Activated effector memory CD4-positive, alpha-beta T cell treated with anti-CD3 and anti-CD28 coated beads, Interleukin-2, amount 50 U/mL, for 16 hours (primary cell): ENCODE measurements around the gene GARIN3.
"Not testable (repeated sequence)": the region's sequence is repeated elsewhere in the genome, so short reads cannot be mapped to it uniquely, and the experiment has no call there.

Experiments used
- DNase-seq: peaks from one replicate; pipeline ENCODE4 v3.0.0-alpha.2; 2020

GARIN3 gene

DNA sequence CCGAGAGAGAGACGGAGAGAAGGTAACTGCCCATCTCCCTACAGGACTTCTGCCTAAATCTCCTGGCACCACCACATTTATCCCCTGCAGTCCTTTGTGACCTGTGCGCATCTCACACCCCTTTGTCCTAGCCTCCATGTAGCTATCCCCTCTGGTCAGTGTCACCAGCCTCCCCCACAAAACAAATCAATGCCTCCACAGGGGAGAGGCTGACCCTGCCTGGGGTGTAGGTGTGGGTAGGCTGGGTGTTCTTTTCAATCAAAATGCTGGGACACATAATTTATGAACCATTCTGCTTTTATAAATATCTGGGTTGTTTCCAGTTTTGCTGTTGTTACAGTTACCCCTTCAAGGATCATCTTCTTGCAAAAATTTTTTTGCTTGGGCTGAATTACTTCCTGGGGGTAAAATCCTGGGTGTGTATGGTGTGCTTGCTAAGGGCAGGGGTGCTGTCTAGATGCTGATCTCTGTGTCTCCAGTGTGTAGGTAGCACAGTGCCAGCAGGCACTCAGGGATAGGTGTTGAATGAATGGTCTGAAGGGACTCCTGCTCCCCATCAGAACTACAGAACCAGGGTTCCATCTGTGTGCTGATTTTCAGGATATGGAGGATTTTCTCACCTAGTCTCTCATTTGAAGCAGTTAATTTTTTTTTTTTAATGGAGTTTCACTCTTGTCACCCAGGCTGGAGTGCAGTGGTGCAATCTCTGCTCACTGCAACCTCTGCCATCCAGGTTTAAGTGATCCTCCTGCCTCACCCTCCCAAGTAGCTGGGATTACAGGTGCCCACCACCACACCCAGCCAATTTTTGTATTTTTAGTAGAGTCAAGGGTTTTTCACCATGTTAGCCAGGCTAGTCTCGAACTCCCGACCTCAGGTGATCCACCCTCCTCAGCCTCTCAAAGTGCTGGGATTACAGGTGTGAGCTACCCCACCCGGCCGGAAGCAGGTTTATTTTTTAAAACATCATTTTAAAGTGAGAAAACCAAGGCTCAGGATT lies at the start of gene GARIN3:
Gene GARIN3 (minus strand): TSS at position 51 of the 1,000 bp plus-strand sequence. CDS start 96 bp downstream, outside the sequence.
- DNase-seq, result peak; percentile 61

DNA sequence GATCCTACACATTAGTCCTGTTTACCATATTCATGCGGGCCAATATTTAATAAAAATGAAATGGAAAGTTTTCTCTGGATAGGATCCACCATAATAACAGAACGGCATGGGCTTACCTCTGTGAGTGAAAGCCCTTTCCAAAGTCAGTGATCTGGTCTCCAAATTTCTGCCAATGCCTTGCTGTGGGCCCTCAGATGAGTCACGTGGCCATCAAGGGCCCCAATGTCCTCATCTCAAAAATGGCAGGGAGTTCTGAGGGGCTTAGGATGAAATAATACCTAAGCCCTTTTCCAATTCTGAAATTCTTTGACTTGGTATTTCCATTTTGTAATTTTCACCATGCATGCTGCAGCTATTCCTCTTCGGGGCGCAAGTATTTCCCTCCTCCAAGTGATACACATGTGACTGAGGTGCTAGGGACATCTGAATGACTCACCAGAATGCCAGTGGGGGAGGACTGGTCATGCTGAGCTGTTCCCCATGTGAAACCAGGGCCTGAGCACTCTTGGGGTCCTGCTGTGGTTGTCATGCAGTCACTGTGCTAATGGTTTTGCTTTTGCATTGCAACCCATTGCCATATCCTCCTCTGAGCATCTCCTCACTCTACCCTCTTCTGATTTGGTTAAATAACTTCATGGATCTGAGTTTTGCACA lies 49.6 kb upstream of the GARIN3 start:
- no peak for DNase-seq

DNA sequence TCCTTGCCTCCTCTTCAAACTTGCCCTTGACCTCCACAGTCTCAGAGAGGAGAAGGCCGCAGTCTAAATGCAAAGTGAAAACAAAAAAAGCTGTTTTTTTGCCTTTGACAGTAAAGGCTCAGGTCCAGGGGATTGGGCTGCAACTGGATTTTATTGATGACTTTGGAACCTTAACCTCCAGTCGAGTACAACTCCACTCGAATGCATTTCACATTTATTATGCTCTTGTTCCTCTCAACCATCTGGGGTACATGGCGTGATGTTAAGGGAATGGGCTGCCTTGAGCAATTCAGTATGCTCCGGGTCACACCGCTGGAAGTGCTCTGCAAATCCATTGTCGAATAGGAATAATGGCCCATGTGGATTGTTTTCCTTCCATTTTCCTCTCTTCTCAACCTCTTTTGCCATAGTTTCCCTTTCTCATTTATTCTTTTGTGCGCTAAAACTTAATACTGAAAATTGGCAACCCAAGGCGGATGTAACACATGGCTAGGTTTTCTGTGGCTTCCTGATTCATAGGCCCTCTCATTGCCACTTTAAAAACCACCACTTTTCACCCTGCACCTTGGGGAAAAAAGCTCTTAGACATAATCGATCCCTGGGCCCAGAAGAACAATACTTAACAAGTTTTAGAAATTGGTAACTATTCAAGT lies 48.9 kb upstream of the GARIN3 start:
- DNase-seq, result no peak

DNA sequence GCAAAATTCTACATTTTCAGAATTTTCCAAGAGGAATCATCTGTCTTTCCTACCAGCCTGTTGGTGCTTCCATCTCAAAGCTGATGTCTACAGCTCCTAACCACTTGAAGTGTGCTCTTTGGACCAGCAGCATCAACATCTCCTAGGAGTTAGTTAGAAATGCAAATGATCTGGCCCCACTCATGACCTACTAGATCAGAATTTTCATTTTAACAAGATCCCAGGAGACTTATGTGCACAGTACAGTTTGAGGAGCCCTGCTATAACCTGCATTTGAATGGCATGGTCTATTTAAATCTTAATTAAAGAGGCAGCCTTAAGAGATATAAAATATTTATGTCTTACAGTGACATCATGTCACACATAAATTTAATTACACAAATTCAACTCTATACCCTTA lies 48.4 kb upstream of the GARIN3 start:
- no peak for DNase-seq

DNA sequence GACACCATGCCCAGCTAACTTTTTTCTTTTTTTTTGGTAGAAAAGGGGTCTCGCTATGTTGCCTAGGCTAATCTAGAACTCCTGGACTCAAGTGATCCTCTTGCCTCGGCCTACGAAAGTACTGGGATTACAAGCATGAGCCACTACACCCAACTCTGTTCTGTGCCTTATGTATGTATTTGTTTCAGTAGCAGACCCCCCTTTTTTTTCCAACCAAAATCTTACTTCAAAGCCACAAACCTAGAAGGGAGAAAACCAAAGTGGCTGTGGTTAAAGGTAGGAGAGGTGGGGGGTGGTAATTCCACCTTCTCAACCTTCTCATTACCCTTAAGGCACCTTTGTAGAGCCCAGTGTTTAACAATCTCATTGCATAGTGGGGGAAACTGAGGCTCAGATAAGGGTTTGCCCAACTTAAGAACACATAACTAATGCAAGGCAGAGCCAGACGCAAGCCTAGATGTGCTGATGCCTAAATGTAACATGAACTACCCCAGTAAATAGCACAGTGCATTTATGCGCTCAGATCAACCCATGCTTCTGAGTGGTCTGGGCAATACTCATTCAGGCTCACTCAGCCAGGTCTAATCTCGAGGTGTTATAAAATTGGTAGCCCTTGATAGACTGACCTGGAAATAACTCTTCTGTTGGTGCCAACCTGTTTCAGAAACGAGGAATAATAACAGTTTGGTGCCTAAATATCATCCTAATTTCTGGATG lies 47.6 kb upstream of the GARIN3 start:
- no peak for DNase-seq

DNA sequence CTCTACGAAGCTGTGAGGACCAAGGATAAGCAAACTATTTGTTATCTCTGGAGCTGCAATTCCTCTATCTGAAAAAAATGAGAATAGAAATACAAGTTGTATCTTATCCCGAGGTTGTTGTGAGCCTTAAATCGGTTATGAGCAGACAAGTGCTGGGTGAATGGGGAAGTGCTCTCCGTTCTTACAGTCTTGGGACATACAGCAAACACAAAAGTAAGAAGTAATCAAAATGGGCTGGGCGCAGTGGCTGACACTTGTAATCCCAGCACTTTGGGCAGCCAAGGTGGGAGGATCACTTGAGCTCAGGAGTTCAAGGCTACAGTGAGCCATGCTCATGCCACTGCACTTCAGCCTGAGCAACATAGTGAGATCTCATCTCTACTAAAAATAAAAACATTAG lies 46.2 kb upstream of the GARIN3 start:
- DNase-seq, result no peak

DNA sequence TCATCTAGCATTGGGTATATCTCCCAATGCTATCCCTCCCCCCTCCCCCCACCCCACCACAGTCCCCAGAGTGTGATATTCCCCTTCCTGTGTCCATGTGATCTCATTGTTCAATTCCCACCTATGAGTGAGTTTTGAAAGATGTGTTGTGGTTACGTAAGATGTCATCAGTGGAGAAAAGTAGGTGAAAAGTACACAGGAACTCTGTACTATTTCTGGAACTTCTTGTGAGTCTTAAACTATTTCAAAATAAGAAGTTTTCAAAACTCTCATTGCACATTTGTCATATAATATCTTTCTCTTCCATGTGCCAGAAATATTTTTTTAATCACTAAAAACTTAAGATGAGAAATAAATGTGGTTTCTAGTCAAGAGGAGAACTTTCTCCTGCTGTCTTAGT lies 44.6 kb upstream of the GARIN3 start:
- DNase-seq, result not testable (repeated sequence)

DNA sequence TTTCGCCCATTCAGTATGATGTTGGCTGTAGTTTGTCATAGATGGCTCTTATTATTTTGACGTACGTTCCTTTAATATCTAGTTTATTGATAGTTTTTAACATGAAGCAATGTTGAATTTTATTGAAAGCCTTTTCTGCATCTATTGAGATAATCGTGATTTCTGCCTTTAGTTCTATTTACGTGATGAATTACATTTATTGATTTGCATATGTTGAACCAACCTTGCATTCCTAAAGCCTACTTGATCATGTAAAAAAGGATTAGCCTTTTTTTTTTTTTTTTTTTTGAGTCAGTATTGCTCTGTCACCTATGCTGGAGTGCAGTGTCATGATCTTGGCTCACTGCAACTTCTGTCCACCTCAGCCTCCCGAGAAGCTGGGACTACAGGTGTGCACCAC lies 39.6 kb upstream of the GARIN3 start:
- DNase-seq, result no peak

DNA sequence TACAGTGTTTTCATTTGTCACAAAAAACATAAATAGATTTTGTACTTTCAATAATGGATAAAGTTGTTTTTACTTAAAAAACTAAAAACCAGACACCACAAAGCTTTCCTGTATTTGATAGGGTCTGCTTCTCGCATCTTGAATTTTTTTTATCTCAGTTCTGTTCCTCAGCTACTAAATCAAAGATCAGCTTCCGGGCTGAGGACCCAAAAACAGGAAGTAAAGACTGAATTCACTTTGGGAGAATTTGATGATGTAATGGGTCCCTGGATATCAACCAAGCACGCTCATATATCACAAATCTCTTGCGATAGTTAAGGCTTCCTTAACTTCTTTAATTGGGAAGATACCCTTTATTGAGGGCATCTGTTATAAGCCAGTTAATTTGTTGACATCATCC lies 38.7 kb upstream of the GARIN3 start:
- no peak for DNase-seq

DNA sequence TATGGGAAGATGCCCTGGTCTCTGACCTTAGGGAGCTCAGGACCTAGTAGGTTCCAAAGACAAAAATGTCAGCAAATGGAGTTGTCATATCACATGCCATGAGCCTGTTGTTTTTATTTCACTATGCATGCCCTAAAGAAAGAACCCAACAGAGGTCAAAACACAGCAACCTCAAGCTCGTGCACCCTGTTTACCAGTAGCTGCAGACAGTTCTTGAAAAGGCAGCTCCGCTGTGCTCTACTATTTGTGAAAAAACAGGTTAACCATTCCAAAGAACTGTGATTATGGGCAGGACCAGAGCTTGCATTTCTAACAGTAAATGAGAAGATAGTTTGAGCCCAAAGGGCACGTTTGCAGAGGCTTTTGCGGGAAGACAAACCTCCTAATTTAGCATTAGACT lies 37.4 kb upstream of the GARIN3 start:
- no peak for DNase-seq

DNA sequence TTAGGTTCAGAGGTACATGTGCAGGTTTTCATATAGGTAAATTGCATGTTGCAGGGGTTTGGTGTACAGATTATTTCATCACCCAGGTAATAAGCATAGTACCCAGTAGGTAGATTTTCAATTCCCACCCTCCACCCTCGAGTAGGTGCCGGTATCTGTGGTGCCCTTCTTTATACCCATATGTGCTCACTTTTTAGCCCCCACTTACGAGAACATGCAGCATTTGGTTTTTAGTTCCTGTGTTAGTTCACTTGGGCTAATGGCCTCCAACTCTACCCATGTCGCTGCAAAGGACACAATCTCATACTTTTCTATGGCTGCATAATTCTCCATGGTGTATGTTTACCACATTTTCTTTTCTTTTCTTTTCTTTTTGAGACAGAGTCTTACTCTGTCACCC lies 35.8 kb upstream of the GARIN3 start:
- DNase-seq, result no peak

DNA sequence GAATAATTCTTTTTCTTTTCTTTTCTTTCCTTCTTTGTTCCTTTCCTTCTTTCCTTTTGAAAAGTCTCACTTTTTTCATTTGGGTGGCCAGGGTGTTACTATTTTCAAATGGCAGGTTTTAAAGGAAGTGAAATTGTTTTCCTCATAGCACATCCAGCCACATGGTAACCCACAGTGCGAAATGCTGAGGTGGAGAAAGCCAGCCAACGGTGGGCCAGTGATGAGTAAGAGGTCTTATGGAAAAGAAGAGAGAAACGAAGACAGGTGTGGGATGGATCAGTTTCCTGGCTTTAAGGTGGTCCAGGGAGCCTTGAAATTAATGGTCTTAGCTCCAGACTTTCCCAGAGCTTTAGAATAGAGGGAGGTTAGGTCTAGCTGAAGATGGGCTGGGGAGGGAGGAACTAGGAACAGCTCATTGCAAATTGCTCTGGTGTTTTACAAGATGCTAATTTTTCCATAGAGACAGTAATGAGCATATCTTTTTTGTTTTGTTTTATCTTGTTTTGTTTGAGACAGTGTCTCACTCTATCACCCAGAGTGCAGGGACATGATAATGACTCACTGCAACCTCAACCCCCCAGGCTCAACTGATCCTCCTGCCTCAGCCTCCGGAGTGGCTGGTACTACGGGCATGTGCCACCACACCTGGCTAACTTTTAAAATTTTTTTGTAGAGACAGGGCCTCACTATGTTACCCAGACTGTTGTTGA lies 32.4 kb upstream of the GARIN3 start:
- DNase-seq, result peak; percentile 84

DNA sequence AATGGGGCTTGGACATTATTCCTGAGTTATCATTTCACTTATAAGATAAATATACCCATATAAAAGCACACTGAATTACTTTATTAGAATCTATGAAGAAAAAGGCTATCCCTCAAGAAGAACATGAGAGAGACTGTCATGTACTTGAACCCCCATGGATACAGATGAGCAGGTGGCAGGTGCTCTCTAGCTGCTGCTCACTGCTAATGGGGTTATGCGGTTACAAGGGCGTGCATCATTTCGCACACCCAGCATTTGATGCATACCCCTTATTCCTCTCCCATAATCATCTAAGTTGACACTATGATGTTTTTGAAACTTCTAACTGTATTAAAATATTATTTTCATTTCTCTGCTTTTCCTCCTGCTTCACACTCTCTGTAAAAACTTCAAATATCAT lies 31.0 kb upstream of the GARIN3 start:
- no peak for DNase-seq

DNA sequence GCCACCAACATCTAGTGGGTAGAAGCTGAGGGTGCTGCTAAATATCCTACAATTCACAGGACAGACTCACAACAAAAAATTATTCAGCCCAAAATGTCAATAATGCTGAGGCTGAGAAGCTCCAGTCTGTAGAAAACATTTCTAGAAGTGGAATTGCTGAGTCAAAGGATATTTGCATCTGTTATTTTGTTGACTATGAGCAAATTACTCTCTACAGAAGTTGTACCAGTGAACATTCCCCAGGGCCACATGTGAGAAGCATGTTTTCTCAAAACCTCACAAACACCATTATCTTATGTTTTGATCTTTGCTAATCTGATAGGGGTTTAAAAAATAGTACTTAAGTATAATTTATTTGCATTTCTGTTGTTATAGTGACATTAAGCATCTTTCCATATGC lies 30.0 kb upstream of the GARIN3 start:
- DNase-seq, result no peak

DNA sequence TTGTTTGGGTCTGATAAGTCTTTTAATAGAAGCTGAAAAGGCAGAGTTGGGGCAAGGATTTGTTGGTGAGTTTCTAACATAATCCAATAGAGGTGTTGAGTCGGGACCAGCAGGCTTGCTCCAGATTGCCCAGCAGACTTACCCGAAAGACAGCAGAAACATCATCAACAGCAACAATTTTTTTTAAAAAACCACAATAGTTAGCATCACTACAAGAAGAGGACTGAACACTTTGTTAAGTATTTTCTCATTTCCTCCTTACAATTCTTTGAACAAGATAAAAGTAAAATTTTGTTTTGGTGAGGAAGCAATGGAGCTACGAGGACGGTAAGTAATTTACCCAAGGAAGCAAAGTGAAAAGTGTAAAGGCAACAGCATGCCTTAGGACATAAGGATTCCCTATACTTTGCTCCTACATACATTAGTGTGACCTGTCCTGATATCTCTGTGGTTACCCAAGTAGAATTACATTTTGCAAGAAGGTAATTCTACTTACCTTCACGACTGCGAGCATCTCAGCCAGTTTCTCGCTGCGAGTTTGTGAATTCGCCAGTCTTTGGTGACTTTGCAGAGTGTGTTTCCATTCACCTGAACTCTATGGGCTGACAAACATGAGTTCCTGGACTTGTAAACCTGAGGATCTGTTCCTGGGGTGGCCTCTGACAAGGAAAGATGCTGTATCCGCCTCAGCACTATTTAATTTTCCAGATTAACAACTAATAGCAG lies 27.8 kb upstream of the GARIN3 start:
- DNase-seq, result no peak

DNA sequence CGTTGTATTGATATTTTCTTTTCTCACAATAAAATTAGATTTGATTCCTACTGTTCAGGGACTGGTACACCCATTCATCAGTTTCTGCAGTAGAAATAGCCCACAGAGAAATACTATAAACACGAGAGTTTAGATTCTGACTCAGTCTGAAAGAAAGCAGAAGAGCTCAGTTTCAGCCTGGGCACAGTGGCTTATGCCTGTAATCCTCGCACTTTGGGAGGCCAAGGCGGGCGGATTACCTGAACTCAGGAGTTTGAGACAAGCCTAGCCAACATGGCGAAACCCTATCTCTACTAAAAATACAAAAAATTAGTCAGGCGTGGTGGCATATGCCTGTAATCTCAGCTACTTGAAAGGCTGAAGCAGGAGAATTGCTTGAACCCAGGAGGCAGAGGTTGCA lies 23.2 kb upstream of the GARIN3 start:
- peak; percentile 81 for DNase-seq

DNA sequence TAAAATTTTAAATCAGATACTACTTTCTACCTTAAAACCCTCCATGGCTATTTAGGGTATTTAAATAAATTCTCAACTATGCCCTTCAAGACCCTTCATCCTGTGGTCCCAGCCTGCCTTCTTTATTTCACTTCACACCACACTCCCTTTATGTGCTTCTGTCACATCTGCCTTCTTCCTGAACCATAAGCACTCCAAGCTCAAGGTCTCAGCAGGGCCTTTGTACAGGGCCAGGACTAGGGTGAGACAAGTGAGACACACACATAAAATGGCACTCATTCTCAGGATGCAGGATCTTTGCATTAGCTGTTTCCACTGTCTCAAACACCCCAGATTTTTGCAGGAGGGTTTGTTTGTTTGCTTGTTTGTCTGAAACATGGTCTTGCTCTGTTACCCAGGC lies 22.2 kb upstream of the GARIN3 start:
- no peak for DNase-seq

DNA sequence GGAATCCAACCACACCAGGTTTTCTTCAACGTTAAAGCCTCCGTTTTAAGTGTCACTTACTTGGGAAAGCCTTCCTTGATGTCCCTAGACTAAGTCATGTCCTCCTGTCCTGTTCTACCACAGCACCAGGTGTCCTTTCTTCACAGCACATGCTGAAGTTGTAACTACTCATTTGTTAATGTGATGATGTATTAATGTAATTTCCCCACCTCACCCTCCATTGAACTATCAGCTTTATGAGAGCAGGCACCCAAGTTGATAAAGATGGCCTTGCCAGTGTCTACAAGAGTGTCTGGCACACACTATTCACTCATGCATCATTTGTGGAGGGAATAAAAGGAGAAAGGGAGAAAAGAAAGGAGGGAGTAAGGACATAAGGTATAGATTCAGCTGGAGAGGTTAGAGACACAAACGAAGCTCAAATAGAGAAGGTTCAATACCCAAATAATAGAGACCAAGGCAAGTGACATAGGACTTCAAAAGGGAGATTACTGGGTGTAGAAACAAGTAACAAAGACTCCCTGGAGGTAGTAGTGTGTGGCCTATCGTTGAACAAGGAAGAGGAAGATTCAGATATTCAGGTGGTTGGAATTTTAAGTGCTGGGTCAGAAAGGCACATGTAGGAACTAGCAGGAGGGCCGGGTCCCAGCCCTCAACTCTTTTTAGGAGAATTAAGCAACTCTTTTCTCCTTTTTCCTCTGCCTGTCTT lies 21.1 kb upstream of the GARIN3 start:
- no peak for DNase-seq

DNA sequence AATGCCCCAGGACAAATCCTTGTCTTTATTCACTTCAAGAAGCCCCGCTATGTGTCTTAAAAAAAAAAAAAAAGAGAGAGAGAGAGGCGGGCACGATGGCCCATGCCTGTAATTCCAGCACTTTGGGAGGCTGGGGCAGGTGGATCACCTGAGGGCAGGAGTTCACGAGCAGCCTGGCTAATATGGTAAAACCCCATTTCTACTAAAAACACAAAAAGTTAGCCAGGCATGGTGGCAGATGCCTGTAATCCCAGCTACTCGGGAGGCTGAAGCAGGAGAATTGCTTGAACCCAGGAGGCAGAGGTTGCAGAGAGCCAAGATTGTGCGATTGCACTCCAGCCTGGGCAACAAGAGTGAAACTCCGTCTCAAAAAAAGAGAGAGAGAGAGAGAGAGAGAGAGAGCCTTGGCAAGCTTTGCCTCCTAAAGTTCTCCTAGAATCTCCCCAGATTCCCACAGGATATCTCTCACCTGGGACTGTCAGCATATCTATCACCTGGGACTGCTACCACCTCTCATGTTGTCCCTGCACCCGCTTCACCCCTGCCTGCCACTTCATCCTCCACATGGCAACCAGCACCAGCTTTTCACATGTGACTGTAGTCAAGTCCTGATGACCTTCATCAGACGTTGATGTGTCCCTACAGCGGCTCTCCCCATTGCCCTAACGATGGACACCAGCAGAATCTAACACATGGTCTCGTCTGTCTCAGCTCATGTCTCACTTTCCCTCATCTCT lies 20.4 kb upstream of the GARIN3 start:
- DNase-seq, result peak; percentile 68

DNA sequence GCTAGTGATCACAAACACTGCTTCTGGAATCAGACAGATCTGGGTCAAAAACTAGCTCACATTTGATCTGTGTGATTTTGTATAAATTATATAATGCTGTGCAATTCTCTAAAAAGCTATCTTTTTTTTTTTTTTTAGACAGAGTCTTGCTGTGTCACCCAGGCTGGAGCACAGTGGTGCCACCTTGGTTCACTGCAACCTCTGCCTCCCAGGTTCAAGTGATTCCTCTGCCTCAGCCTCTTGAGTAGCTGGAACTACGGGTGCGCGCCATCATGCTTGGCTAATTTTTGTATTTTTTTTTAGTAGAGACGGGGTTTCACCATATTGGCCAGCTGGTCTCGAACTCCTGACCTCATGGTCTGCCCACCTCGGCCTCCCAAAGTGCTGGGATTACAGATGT lies 19.1 kb upstream of the GARIN3 start:
- DNase-seq, result peak; percentile 64
